Erythroblast (primary cell): ENCODE results near the gene KCNH6.

Experiments used
- GATA1 ChIP-seq: IDR thresholded peaks from 2 replicates; pipeline ENCODE4 v1.6.1; 2011; ENCODE audit warnings: low read depth, mild to moderate bottlenecking, control low read depth, low read length, moderate library complexity
- POLR2A ChIP-seq: IDR thresholded peaks from 2 replicates; pipeline ENCODE4 v1.6.1; 2011; ENCODE audit warnings: mild to moderate bottlenecking, low read length

GRCh38 chr17:63571632-63572310, 48.6 kb downstream of the KCNH6 start:
- no peak for TF ChIP-seq POLR2A
- TF ChIP-seq GATA1: no peak
